Neural cell (in vitro differentiated cells): ENCODE data around the gene LYPD6.

Experiments
- EP300 ChIP-seq: fragments of 450-650 bp; conservative IDR thresholded peaks from 2 replicates; pipeline ENCODE4 v1.6.1; 2014; ENCODE audit warnings: antibody characterized with exemption, mild to moderate bottlenecking, moderate library complexity; ENCODE audit not compliant: poor library complexity, severe bottlenecking
- EZH2 ChIP-seq: fragments of 200-600, 300-800 bp; shearing (Covaris generic), sonication (generic); IDR thresholded peaks from 2 replicates; pipeline ENCODE4 v1.6.1; 2014; ENCODE audit warnings: antibody characterized with exemption, low read length, borderline replicate concordance, mild to moderate bottlenecking; ENCODE audit not compliant: insufficient read depth, poor library complexity, severe bottlenecking
- MXI1 ChIP-seq: fragments of 450-650 bp; conservative IDR thresholded peaks from 2 replicates; pipeline ENCODE4 v1.6.1; 2014; ENCODE audit warnings: antibody characterized with exemption, mild to moderate bottlenecking; ENCODE audit not compliant: poor library complexity, severe bottlenecking
- POLR2AphosphoS5 ChIP-seq: IDR thresholded peaks from 2 replicates; pipeline ENCODE4 v1.6.1; 2012
- RAD21 ChIP-seq: fragments of 450-650 bp; conservative IDR thresholded peaks from 2 replicates; pipeline ENCODE4 v1.6.1; 2014; ENCODE audit warnings: antibody characterized with exemption, mild to moderate bottlenecking, moderate library complexity
- SMC3 ChIP-seq: fragments of 450-650 bp; conservative IDR thresholded peaks from 2 replicates; pipeline ENCODE4 v1.6.1; 2014; ENCODE audit warnings: antibody characterized with exemption, mild to moderate bottlenecking, moderate library complexity; ENCODE audit not compliant: poor library complexity
- TAF1 ChIP-seq: IDR thresholded peaks from 2 replicates; pipeline ENCODE4 v1.6.1; 2012; ENCODE audit warnings: low read depth
- TF ChIP-seq, protein P1 (sequence below): fragments of 450-650 bp; IDR thresholded peaks from 2 replicates; pipeline ENCODE4 v1.5.1; 2014; ENCODE audit warnings: antibody characterized with exemption, mild to moderate bottlenecking, moderate library complexity; ENCODE audit not compliant: poor library complexity, severe bottlenecking
- TF ChIP-seq, protein P2 (sequence below): IDR thresholded peaks from 2 replicates; pipeline ENCODE4 v1.6.1; 2012; ENCODE audit warnings: borderline replicate concordance

DNA sequence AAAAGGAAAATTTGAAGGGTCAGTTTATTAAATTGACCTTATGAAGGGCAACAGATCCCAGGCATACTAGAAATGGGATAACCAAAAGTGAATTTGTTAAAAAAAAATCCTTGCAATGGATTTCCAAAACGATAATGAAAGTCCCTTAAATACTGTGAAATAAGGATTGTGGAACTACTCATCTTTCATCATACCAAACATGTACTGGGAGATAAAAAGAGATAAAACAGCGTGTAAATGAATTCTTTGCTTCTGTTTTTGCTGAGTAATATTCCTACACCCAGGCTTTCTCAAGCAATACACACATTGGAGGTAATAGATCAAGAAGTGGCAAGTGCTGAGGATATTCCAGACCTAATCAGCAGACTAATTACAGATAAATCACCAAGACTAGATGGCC lies 3.8 kb downstream of the LYPD6 start:
- TF ChIP-seq, protein P1, sequence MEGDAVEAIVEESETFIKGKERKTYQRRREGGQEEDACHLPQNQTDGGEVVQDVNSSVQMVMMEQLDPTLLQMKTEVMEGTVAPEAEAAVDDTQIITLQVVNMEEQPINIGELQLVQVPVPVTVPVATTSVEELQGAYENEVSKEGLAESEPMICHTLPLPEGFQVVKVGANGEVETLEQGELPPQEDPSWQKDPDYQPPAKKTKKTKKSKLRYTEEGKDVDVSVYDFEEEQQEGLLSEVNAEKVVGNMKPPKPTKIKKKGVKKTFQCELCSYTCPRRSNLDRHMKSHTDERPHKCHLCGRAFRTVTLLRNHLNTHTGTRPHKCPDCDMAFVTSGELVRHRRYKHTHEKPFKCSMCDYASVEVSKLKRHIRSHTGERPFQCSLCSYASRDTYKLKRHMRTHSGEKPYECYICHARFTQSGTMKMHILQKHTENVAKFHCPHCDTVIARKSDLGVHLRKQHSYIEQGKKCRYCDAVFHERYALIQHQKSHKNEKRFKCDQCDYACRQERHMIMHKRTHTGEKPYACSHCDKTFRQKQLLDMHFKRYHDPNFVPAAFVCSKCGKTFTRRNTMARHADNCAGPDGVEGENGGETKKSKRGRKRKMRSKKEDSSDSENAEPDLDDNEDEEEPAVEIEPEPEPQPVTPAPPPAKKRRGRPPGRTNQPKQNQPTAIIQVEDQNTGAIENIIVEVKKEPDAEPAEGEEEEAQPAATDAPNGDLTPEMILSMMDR, result no peak
- no peak for TF ChIP-seq POLR2AphosphoS5
- no peak for TF ChIP-seq RAD21
- TF ChIP-seq, protein P2, sequence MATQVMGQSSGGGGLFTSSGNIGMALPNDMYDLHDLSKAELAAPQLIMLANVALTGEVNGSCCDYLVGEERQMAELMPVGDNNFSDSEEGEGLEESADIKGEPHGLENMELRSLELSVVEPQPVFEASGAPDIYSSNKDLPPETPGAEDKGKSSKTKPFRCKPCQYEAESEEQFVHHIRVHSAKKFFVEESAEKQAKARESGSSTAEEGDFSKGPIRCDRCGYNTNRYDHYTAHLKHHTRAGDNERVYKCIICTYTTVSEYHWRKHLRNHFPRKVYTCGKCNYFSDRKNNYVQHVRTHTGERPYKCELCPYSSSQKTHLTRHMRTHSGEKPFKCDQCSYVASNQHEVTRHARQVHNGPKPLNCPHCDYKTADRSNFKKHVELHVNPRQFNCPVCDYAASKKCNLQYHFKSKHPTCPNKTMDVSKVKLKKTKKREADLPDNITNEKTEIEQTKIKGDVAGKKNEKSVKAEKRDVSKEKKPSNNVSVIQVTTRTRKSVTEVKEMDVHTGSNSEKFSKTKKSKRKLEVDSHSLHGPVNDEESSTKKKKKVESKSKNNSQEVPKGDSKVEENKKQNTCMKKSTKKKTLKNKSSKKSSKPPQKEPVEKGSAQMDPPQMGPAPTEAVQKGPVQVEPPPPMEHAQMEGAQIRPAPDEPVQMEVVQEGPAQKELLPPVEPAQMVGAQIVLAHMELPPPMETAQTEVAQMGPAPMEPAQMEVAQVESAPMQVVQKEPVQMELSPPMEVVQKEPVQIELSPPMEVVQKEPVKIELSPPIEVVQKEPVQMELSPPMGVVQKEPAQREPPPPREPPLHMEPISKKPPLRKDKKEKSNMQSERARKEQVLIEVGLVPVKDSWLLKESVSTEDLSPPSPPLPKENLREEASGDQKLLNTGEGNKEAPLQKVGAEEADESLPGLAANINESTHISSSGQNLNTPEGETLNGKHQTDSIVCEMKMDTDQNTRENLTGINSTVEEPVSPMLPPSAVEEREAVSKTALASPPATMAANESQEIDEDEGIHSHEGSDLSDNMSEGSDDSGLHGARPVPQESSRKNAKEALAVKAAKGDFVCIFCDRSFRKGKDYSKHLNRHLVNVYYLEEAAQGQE, result no peak
- TF ChIP-seq EZH2, result no peak
- TF ChIP-seq EP300, result no peak
- TF ChIP-seq TAF1, result no peak
- no peak for TF ChIP-seq SMC3
- TF ChIP-seq MXI1, result no peak
